Left ventricle myocardium inferior (tissue), 1 donor: ENCODE data around the gene GH1. TPM values are rescaled to one million over a fixed set of nuclear protein-coding genes. Genes with fewer than 3 reads are reported as not detected.
"Not testable (repeated sequence)": the region's sequence is repeated elsewhere in the genome, so short reads cannot be mapped to it uniquely, and the experiment has no call there.

ENCODE experiments used
- DNase-seq: peaks from one replicate; pipeline ENCODE4 v3.0.0-alpha.2; 2020
- H3K27ac ChIP-seq: fragments of 200-600 bp; replicated peaks from 2 replicates; pipeline ENCODE4 v1.8.0; 2021
- H3K27me3 ChIP-seq: fragments of 200-600 bp; 2 replicates; pipeline ENCODE4 v1.8.0; 2021; ENCODE audit warnings: low read depth
- H3K36me3 ChIP-seq: fragments of 200-600 bp; 2 replicates; pipeline ENCODE4 v1.8.0; 2021
- H3K4me1 ChIP-seq: fragments of 200-600 bp; 2 replicates; pipeline ENCODE4 v1.8.0; 2021
- H3K4me3 ChIP-seq: fragments of 200-600 bp; 2 replicates; pipeline ENCODE4 v1.8.0; 2021; ENCODE audit warnings: mild to moderate bottlenecking, moderate library complexity
- H3K9me3 ChIP-seq: fragments of 200-600 bp; replicated peaks from 2 replicates; pipeline ENCODE4 v1.8.0; 2021
- intact Hi-C: fragments of 100-400 bp; cut with micrococcal nuclease; formaldehyde crosslinking; loops from one replicate; pipeline ENCODE4 v1.11.0; 2022
- total RNA-seq: library from RNA; stranded (reverse); fragmentation: NEBNext Ultra II Directional; extraction: Animal tissue kit (Norgen Biotek cat#: 25700); gene quantifications from one replicate; pipeline ENCODE4 v1.2.1, GENCODE V29; 2021
- TF ChIP-seq, protein P1 (sequence below): fragments of 200-600 bp; IDR thresholded peaks from 2 replicates; pipeline ENCODE4 v1.8.0; 2021; ENCODE audit warnings: antibody characterized with exemption, mild to moderate bottlenecking, borderline replicate concordance
- donor health status: DM: no; HTN: yes; CAD: no; lungs with severe emphysema.

GH1 gene
- total RNA-seq, 1 donor from 2014 or later: not detected

DNA sequence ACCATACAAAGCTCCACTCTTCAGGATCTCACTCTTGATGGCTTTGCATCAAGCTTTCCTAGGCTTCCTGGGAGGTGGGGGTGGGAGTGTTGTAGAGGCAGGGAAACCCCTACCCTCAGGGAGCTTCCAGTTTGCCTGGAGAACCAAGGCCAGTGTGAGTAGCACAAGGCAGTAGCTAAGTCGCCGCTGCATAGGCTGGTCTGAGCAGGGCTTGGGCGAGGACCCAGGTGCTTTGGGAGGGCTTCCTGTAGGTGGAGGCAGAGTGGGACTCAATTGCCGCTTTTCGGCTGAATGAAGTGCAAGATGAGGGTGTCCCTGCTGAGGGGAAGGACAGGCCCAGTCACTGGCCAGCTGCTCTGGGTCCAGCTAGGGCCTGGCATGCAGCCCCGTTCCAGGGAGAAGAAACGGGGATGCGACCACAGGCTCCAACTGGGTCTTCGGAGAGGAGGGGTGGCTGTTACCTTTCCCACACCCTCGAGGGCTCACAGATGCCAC lies 9.6 kb upstream of the GH1 start:
- no peaks in the 10 kb centered on the region for H3K36me3 ChIP-seq

DNA sequence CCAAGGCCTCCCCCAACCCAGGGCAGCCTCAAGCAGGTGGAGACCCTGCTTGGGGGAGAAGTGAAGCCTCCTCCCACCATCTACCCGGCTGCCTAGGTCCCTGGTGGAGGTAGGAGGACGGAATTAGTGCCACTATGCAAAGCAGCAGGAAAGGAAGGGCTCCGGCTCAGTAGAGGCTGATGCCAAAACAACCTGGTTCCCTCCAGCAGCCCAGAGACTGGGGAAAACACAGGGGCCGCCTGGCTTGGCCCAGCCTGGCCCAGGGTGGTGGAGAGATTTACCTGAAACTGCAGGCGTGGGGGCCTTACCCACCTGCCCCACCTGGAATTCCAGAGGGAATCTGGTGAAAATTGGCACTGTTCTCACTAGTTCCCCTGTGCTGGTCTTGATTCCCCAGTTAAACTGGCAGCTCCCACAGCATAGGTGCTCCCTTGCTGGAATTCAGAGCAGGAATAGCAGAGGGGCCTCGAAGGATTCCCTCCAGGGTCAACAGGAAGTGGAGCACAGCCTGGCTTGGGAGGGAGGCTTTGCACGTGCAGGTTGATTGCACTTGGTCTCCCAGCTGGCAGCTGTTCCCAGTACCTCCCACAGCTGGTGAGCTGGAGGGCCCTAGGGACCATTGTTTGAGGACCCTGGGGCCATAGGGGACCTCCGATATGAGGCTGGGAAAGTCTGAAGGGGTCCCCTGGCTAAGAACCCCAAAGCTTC lies 9.0 kb upstream of the GH1 start:
- H3K27me3 ChIP-seq: no peaks in the 10 kb centered on the region
- no peak overlapping the region for H3K27ac ChIP-seq
- TF ChIP-seq, protein P1, sequence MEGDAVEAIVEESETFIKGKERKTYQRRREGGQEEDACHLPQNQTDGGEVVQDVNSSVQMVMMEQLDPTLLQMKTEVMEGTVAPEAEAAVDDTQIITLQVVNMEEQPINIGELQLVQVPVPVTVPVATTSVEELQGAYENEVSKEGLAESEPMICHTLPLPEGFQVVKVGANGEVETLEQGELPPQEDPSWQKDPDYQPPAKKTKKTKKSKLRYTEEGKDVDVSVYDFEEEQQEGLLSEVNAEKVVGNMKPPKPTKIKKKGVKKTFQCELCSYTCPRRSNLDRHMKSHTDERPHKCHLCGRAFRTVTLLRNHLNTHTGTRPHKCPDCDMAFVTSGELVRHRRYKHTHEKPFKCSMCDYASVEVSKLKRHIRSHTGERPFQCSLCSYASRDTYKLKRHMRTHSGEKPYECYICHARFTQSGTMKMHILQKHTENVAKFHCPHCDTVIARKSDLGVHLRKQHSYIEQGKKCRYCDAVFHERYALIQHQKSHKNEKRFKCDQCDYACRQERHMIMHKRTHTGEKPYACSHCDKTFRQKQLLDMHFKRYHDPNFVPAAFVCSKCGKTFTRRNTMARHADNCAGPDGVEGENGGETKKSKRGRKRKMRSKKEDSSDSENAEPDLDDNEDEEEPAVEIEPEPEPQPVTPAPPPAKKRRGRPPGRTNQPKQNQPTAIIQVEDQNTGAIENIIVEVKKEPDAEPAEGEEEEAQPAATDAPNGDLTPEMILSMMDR: no peak
- no peak for DNase-seq
- no peaks in the 10 kb centered on the region for H3K36me3 ChIP-seq
- intact Hi-C loops: no loop called here
- H3K9me3 ChIP-seq: no peaks in the 10 kb centered on the region
- no peak overlapping the region for H3K4me3 ChIP-seq
- H3K4me1 ChIP-seq: peaks cover 27% of the 10 kb centered on the region

More for the DNA sequence above, 9.6 kb upstream of the GH1 start:
- intact Hi-C loops: no loop called here
- Histone ChIP-seq H3K4me1 (peaks cover 28% of the 10 kb centered on the region), H3K9me3 (no peaks in the 10 kb centered on the region), H3K27ac (no peak overlapping the region), H3K27me3 (no peaks in the 10 kb centered on the region), H3K4me3 (no peak overlapping the region)
- peak; percentile 6 for DNase-seq
- TF ChIP-seq, protein P1: no peak

DNA sequence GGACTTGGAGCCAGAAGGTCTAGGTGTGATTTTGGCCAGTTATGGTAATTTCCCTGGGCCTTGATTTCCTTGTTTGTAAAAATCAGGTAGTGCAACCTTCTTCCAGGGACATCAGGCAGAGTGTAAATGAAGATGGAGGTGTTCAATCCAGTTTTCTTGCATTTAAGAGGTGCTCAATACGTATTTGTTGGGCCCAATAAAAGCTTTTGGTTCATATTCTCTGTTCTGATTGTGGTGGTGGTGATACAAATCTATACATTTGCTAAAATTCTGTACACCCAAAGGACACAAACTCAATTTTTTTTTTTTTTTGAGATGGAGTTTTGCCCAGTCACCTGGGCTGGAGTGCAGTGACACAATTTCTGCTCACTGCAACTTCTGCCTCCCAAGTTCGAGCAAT lies 7.5 kb upstream of the GH1 start:
- TF ChIP-seq, protein P1: no peak
- Histone ChIP-seq H3K27me3 (no peaks in the 10 kb centered on the region), H3K4me1 (peaks cover 12% of the 10 kb centered on the region), H3K4me3 (no peak overlapping the region), H3K27ac (no peak overlapping the region), H3K36me3 (no peaks in the 10 kb centered on the region), H3K9me3 (no peaks in the 10 kb centered on the region)
- intact Hi-C loops: no loop called here
- DNase-seq: no peak

DNA sequence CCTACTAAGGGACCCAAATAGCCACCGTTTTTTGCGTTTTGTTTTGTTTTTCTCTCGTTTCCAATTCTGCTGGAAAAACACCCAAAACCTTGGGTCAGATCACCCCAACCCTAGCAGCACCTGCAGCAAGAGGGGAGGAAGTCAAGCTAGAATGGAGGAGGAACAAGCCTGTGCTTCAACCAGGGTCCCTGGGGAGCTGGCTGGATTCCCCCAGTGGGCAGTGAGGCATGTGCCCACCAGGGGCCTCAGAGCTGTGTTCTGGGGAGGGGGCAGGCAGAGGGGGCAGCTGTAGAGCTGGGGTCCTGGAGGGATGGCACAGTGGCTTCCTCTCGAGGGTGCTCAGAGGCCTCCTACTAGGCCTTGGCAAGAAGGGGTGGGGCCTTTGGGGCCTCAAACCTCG lies 7.0 kb upstream of the GH1 start:
- Histone ChIP-seq H3K4me1 (peaks cover 7% of the 10 kb centered on the region), H3K4me3 (no peak overlapping the region), H3K36me3 (no peaks in the 10 kb centered on the region), H3K9me3 (no peaks in the 10 kb centered on the region), H3K27ac (no peak overlapping the region), H3K27me3 (no peaks in the 10 kb centered on the region)
- intact Hi-C loops: no loop called here
- TF ChIP-seq, protein P1: no peak
- peak; percentile 0 for DNase-seq

DNA sequence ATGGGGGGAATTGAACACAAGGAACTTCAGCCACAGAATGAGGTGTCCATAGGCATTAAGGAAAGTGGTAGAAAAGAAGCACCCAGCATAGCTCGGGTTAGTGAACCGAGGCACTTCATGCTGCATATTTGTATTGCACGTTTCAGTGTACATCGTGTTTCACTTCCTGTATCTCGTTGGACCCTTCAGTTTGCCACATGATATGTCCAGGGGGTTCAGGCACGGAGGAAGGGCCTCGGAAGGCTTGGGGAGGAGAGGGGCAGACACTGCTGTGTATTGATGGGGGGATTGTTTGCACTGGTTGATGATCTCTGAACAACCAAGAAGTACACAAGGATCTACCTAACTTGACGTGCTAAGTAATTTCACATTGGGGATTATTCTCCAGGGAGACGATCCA lies 3.8 kb upstream of the GH1 start:
- H3K4me3 ChIP-seq, H3K4me1 ChIP-seq, H3K27ac ChIP-seq, intact Hi-C loops, H3K9me3 ChIP-seq, DNase-seq, H3K36me3 ChIP-seq: not testable (repeated sequence)
- peaks cover 13% of the 10 kb centered on the region for H3K27me3 ChIP-seq

DNA sequence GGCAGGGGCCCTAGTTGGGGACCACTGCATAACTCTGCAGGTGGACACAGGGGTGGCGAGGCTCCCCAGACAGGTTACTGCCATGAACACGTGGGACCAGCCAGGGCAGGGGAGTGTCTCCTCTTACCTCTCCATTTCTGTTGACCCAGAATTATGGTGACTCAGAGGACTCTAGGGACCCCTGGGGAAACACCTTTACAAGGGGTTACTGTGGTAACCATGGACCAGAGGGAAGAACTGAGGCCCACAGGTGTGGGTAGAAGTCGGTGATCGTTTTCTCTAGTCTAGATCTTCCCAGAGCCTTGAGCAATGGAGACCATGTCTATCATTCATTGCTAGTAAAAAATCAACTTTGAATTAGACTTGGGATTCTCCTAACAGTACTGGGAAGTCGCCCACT lies 2.1 kb upstream of the GH1 start:
- H3K27ac ChIP-seq, H3K4me1 ChIP-seq, H3K9me3 ChIP-seq, intact Hi-C loops, H3K4me3 ChIP-seq, H3K36me3 ChIP-seq, DNase-seq: not testable (repeated sequence)
- H3K27me3 ChIP-seq: peaks cover 18% of the 10 kb centered on the region

DNA sequence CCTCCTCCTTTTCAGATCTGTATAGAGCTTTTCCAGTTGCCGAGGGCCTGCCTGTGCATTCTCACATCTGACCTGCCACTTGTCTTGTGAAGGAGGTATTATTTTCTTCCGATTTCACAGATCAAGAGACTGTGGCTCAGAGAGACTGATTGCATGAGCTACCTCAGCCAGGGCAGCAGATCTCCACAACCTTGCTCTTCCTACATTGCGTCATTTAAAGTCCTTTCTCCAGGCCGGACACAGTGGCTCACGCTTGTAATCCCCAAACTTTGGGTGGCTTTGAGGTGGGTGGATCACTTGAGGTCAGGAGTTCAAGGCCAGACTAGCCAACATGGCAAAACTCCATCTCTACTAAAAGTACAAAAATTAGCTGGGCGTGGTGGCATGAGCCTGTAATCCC lies 1.4 kb upstream of the GH1 start:
- DNase-seq, H3K27ac ChIP-seq, H3K4me3 ChIP-seq, H3K4me1 ChIP-seq, H3K9me3 ChIP-seq, intact Hi-C loops, H3K36me3 ChIP-seq: not testable (repeated sequence)
- H3K27me3 ChIP-seq: peaks cover 18% of the 10 kb centered on the region
